HUES48 (cell line): ENCODE measurements around the gene TOPAZ1.

Experiments used
- H3K27ac ChIP-seq: one replicate; pipeline ENCODE4 v1.7.0; 2013; ENCODE audit warnings: low read depth, low read length, inconsistent platforms
- H3K27me3 ChIP-seq: 2 replicates; pipeline ENCODE4 v1.6.1; 2013; ENCODE audit warnings: mild to moderate bottlenecking, low read length; ENCODE audit not compliant: control insufficient read depth, insufficient read depth
- H3K36me3 ChIP-seq: 2 replicates; pipeline ENCODE4 v1.6.1; 2013; ENCODE audit warnings: low read length; ENCODE audit not compliant: control insufficient read depth, insufficient read depth
- H3K4me1 ChIP-seq: 2 replicates; pipeline ENCODE4 v1.6.1; 2013; ENCODE audit warnings: mild to moderate bottlenecking, low read length; ENCODE audit not compliant: control insufficient read depth, insufficient read depth
- H3K4me3 ChIP-seq: 2 replicates; pipeline ENCODE4 v1.5.1; 2013; ENCODE audit warnings: mild to moderate bottlenecking, low read depth, low read length
- H3K9ac ChIP-seq: 2 replicates; pipeline ENCODE4 v1.6.1; 2013; ENCODE audit warnings: mild to moderate bottlenecking, low read depth, low read length, moderate library complexity
- H3K9me3 ChIP-seq: 2 replicates; pipeline ENCODE4 v1.6.1; 2013; ENCODE audit warnings: low read length; ENCODE audit not compliant: control insufficient read depth, insufficient read depth

Gene TOPAZ1

GRCh38 chr3:44289882-44290462 lies 48.3 kb downstream of the TOPAZ1 start:
- H3K36me3 ChIP-seq: no peaks in the 10 kb centered on the region
- H3K4me3 ChIP-seq: no peak overlapping the region
- no peak overlapping the region for H3K9ac ChIP-seq
- no peak overlapping the region for H3K27ac ChIP-seq
- no peaks in the 10 kb centered on the region for H3K4me1 ChIP-seq
- H3K9me3 ChIP-seq: no peaks in the 10 kb centered on the region
- no peaks in the 10 kb centered on the region for H3K27me3 ChIP-seq

- H3K4me1 ChIP-seq: no peaks in the 10 kb centered on the region
- H3K27ac ChIP-seq: no peak overlapping the region
- H3K27me3 ChIP-seq: no peaks in the 10 kb centered on the region
- no peak overlapping the region for H3K4me3 ChIP-seq
- H3K9me3 ChIP-seq: no peaks in the 10 kb centered on the region
- H3K36me3 ChIP-seq: no peaks in the 10 kb centered on the region
- H3K9ac ChIP-seq: no peak overlapping the region
Measured at GRCh38 chr3:44292276-44292675, 50.6 kb downstream of the TOPAZ1 start.

- Histone ChIP-seq H3K27ac (no peak overlapping the region), H3K4me1 (no peaks in the 10 kb centered on the region), H3K36me3 (no peaks in the 10 kb centered on the region), H3K9me3 (no peaks in the 10 kb centered on the region), H3K4me3 (no peak overlapping the region), H3K9ac (no peak overlapping the region), H3K27me3 (no peaks in the 10 kb centered on the region)
Measured at GRCh38 chr3:44292947-44293346, 51.3 kb downstream of the TOPAZ1 start.

GRCh38 chr3:44297255-44297654 lies 55.6 kb downstream of the TOPAZ1 start:
- no peak overlapping the region for H3K4me3 ChIP-seq
- H3K9ac ChIP-seq: no peak overlapping the region
- no peaks in the 10 kb centered on the region for H3K9me3 ChIP-seq
- H3K27ac ChIP-seq: no peak overlapping the region
- no peaks in the 10 kb centered on the region for H3K4me1 ChIP-seq
- H3K36me3 ChIP-seq: no peaks in the 10 kb centered on the region
- H3K27me3 ChIP-seq: no peaks in the 10 kb centered on the region

- H3K27ac ChIP-seq: no peak overlapping the region
- no peaks in the 10 kb centered on the region for H3K27me3 ChIP-seq
- no peaks in the 10 kb centered on the region for H3K4me1 ChIP-seq
- no peaks in the 10 kb centered on the region for H3K9me3 ChIP-seq
- H3K4me3 ChIP-seq: no peak overlapping the region
- H3K9ac ChIP-seq: no peak overlapping the region
- no peaks in the 10 kb centered on the region for H3K36me3 ChIP-seq
Measured at GRCh38 chr3:44301746-44302145, 60.1 kb downstream of the TOPAZ1 start.

GRCh38 chr3:44309500-44309899 lies 67.8 kb downstream of the TOPAZ1 start:
- Histone ChIP-seq H3K27me3 (no peaks in the 10 kb centered on the region), H3K36me3 (no peaks in the 10 kb centered on the region), H3K9ac (no peak overlapping the region), H3K27ac (no peak overlapping the region), H3K4me3 (no peak overlapping the region), H3K4me1 (no peaks in the 10 kb centered on the region), H3K9me3 (no peaks in the 10 kb centered on the region)

- Histone ChIP-seq H3K9ac (no peak overlapping the region), H3K27ac (no peak overlapping the region)
Measured at GRCh38 chr3:44318891-44319311, 77.2 kb downstream of the TOPAZ1 start.

GRCh38 chr3:44321335-44321734 lies 79.6 kb downstream of the TOPAZ1 start:
- Histone ChIP-seq H3K9me3 (no peaks in the 10 kb centered on the region), H3K4me1 (no peaks in the 10 kb centered on the region), H3K4me3 (no peak overlapping the region), H3K27ac (no peak overlapping the region), H3K9ac (no peak overlapping the region), H3K36me3 (no peaks in the 10 kb centered on the region), H3K27me3 (no peaks in the 10 kb centered on the region)

More at GRCh38 chr3:44318891-44319311, 77.2 kb downstream of the TOPAZ1 start:
- no peaks in the 10 kb centered on the region for H3K9me3 ChIP-seq
- no peaks in the 10 kb centered on the region for H3K36me3 ChIP-seq
- H3K4me1 ChIP-seq: no peaks in the 10 kb centered on the region
- H3K27me3 ChIP-seq: no peaks in the 10 kb centered on the region
- no peak overlapping the region for H3K4me3 ChIP-seq

GRCh38 chr3:44323341-44323955 lies 81.8 kb downstream of the TOPAZ1 start:
- H3K27me3 ChIP-seq: no peaks in the 10 kb centered on the region
- H3K4me3 ChIP-seq: no peak overlapping the region
- H3K9me3 ChIP-seq: no peaks in the 10 kb centered on the region
- no peak overlapping the region for H3K9ac ChIP-seq
- no peak overlapping the region for H3K27ac ChIP-seq
- no peaks in the 10 kb centered on the region for H3K4me1 ChIP-seq
- H3K36me3 ChIP-seq: no peaks in the 10 kb centered on the region

- Histone ChIP-seq H3K9ac (no peak overlapping the region), H3K4me1 (no peaks in the 10 kb centered on the region), H3K27ac (no peak overlapping the region), H3K9me3 (no peaks in the 10 kb centered on the region), H3K4me3 (no peak overlapping the region), H3K36me3 (no peaks in the 10 kb centered on the region), H3K27me3 (no peaks in the 10 kb centered on the region)
Measured at GRCh38 chr3:44324584-44324983, 82.9 kb downstream of the TOPAZ1 start.

- no peak overlapping the region for H3K9ac ChIP-seq
- 0 out of 2 replicates have a peak, but pooled peaks cover 3% of the 10 kb centered on the region for H3K4me1 ChIP-seq
- no peaks in the 10 kb centered on the region for H3K27me3 ChIP-seq
- H3K9me3 ChIP-seq: no peaks in the 10 kb centered on the region
- H3K4me3 ChIP-seq: no peak overlapping the region
- no peaks in the 10 kb centered on the region for H3K36me3 ChIP-seq
- H3K27ac ChIP-seq: no peak overlapping the region
Measured at GRCh38 chr3:44326019-44326418, 84.3 kb downstream of the TOPAZ1 start.
